ENCODE data around the gene PLPP2.

- TF ChIP-seq CTCF (IDR thresholded peaks at IDR 0.05; ENCODE audit: borderline replicate concordance, extremely low read depth, low read length, poor library complexity, severe bottlenecking) (no peak), EZH2 (IDR thresholded peaks at IDR 0.05; ENCODE audit: borderline replicate concordance, low read depth, low read length, severe bottlenecking) (no peak)
These were observed 49.6 kb upstream of the PLPP2 start for GRCh38 chr19:340620-341385.

Measured in DND-41 (cell line).